Activated CD8-positive, alpha-beta T cell treated with anti-CD3 and anti-CD28 coated beads for 36 hours (primary cell): Measurements from ENCODE around the gene FSD1L. TPM values are rescaled to one million over a fixed set of nuclear protein-coding genes. Genes with fewer than 3 reads are reported as not detected.

Experiments
- ATAC-seq: fragments of 200-7000 bp; cut with Tn5 transposase; one replicate; pipeline ENCODE4 v1.10.0; 2021; ENCODE audit warnings: mild to moderate bottlenecking, moderate library complexity
- CTCF ChIA-PET: fragments of 350-600 bp; sonication (Branson Sonifier 250); formaldehyde crosslinking; loops from one replicate; lab custom pipeline; 2021; ENCODE audit warnings: antibody characterized with exemption; lab: Charles Lee
- POLR2A ChIA-PET: fragments of 350-600 bp; sonication (Branson Sonifier 250); formaldehyde crosslinking; loops from one replicate; lab custom pipeline; 2021; ENCODE audit warnings: antibody characterized with exemption; lab: Charles Lee
- DNase-seq: peaks from one replicate; pipeline ENCODE4 v3.0.0-alpha.2; 2020
- H3K27ac Mint-ChIP-seq: one replicate; pipeline ENCODE4 v1.8.0; 2021; ENCODE audit warnings: mild to moderate bottlenecking, mixed read lengths
- H3K27me3 Mint-ChIP-seq: one replicate; pipeline ENCODE4 v1.8.0; 2021; ENCODE audit warnings: mixed read lengths
- H3K36me3 Mint-ChIP-seq: one replicate; pipeline ENCODE4 v1.8.0; 2021; ENCODE audit warnings: low read depth, mixed read lengths
- H3K4me1 Mint-ChIP-seq: one replicate; pipeline ENCODE4 v1.8.0; 2021; ENCODE audit warnings: low read depth, mixed read lengths
- H3K4me3 Mint-ChIP-seq: one replicate; pipeline ENCODE4 v1.8.0; 2021; ENCODE audit warnings: mild to moderate bottlenecking, moderate library complexity, mixed read lengths
- H3K9me3 Mint-ChIP-seq: one replicate; pipeline ENCODE4 v1.8.0; 2021; ENCODE audit warnings: mixed read lengths
- CTCF ChIP-seq: fragments of 200-600 bp; IDR thresholded peaks from one replicate; pipeline ENCODE4 v1.8.0; 2022; ENCODE audit warnings: antibody characterized with exemption, mild to moderate bottlenecking
- intact Hi-C: fragments of 100-400 bp; cut with micrococcal nuclease; formaldehyde crosslinking; loops from one replicate; pipeline ENCODE4 v1.10.0; 2022
- total RNA-seq, 2 experiments: library from RNA; stranded (reverse); gene quantifications; one replicate each; pipeline ENCODE4 v1.2.3, GENCODE V29; 2021

The FSD1L gene
- total RNA-seq, 2 experiments from 2014 or later, result 1.3 TPM

GRCh38 chr9:105432247-105432842 lies 15.5 kb upstream of the FSD1L start:
- TF ChIP-seq CTCF, result no peak
- no peaks in the 10 kb centered on the region for H3K4me1 Mint-ChIP-seq
- H3K4me3 Mint-ChIP-seq, result no peak overlapping the region
- H3K27me3 Mint-ChIP-seq, result no peaks in the 10 kb centered on the region
- ATAC-seq, result no peak
- ChIA-PET CTCF (interaction anchor here (1.2 to 1.3 kb wide), 2 partner anchors 11 to 15 kb away, joined by 3 to 4 read pairs; no protein-coding TSS in a partner anchor), POLR2A (no interaction called here)
- no peak overlapping the region for H3K27ac Mint-ChIP-seq
- no peaks in the 10 kb centered on the region for H3K36me3 Mint-ChIP-seq
- DNase-seq, result no peak
- intact Hi-C loops, result no loop called here
- no peaks in the 10 kb centered on the region for H3K9me3 Mint-ChIP-seq

- Mint-ChIP-seq H3K4me3 (no peak overlapping the region), H3K27me3 (no peaks in the 10 kb centered on the region), H3K9me3 (no peaks in the 10 kb centered on the region), H3K27ac (no peak overlapping the region), H3K36me3 (no peaks in the 10 kb centered on the region), H3K4me1 (no peaks in the 10 kb centered on the region)
- no peak for DNase-seq
- ATAC-seq, result no peak
- intact Hi-C loops, result no loop called here
- ChIA-PET POLR2A (no interaction called here), CTCF (interaction anchor here (1.5 kb wide), 1 partner anchor 20 kb away, joined by 3 read pairs; no protein-coding TSS in a partner anchor)
- no peak for TF ChIP-seq CTCF
Observed at GRCh38 chr9:105435453-105435852, 12.4 kb upstream of the FSD1L start.

GRCh38 chr9:105436783-105437182 lies 11.1 kb upstream of the FSD1L start:
- Mint-ChIP-seq H3K9me3 (no peaks in the 10 kb centered on the region), H3K4me1 (no peaks in the 10 kb centered on the region), H3K27ac (no peak overlapping the region), H3K27me3 (no peaks in the 10 kb centered on the region), H3K4me3 (no peak overlapping the region), H3K36me3 (no peaks in the 10 kb centered on the region)
- ChIA-PET CTCF (interaction anchor here (1.5 kb wide), 1 partner anchor 21 kb away, joined by 3 read pairs; no protein-coding TSS in a partner anchor), POLR2A (no interaction called here)
- DNase-seq (no peak), ATAC-seq (no peak)
- intact Hi-C loops, result no loop called here
- no peak for TF ChIP-seq CTCF

GRCh38 chr9:105437704-105438103 lies 10.1 kb upstream of the FSD1L start:
- TF ChIP-seq CTCF, result no peak
- ChIA-PET POLR2A (no interaction called here), CTCF (no interaction called here)
- no peaks in the 10 kb centered on the region for H3K9me3 Mint-ChIP-seq
- intact Hi-C loops, result no loop called here
- no peak overlapping the region for H3K4me3 Mint-ChIP-seq
- no peak for DNase-seq
- no peaks in the 10 kb centered on the region for H3K36me3 Mint-ChIP-seq
- no peaks in the 10 kb centered on the region for H3K4me1 Mint-ChIP-seq
- no peak overlapping the region for H3K27ac Mint-ChIP-seq
- no peaks in the 10 kb centered on the region for H3K27me3 Mint-ChIP-seq
- no peak for ATAC-seq

GRCh38 chr9:105438141-105438806 lies 9.6 kb upstream of the FSD1L start:
- POLR2A ChIA-PET, result no interaction called here
- no peak for TF ChIP-seq CTCF
- H3K27ac Mint-ChIP-seq, result no peak overlapping the region
- no peak overlapping the region for H3K4me3 Mint-ChIP-seq
- intact Hi-C loops, result no loop called here
- CTCF ChIA-PET, result no interaction called here
- H3K9me3 Mint-ChIP-seq, result no peaks in the 10 kb centered on the region
- no peaks in the 10 kb centered on the region for H3K27me3 Mint-ChIP-seq
- no peaks in the 10 kb centered on the region for H3K4me1 Mint-ChIP-seq
- H3K36me3 Mint-ChIP-seq, result no peaks in the 10 kb centered on the region
- no peak for DNase-seq
- ATAC-seq, result no peak
